ENCODE measurements around the gene HIGD1B.

HIGD1B gene

GRCh38 chr17:44880062-44880461 is 32.4 kb downstream of the HIGD1B start:
- DNase-seq, result no peak

GRCh38 chr17:44881145-44881544 is 33.5 kb downstream of the HIGD1B start:
- DNase-seq, result no peak

- no peak for DNase-seq
Observed at GRCh38 chr17:44884941-44885340, 37.3 kb downstream of the HIGD1B start.

GRCh38 chr17:44887016-44887415 is 39.3 kb downstream of the HIGD1B start:
- no peak for DNase-seq

- DNase-seq, result no peak
Observed at GRCh38 chr17:44887971-44888954, 40.6 kb downstream of the HIGD1B start.

- DNase-seq, result no peak
Observed at GRCh38 chr17:44889003-44889402, 41.3 kb downstream of the HIGD1B start.

- DNase-seq, result no peak
Observed at GRCh38 chr17:44892250-44892649, 44.6 kb downstream of the HIGD1B start.

- DNase-seq, result no peak
Observed at GRCh38 chr17:44894642-44895041, 47.0 kb downstream of the HIGD1B start.

- no peak for DNase-seq
Observed at GRCh38 chr17:44898768-44899073, 51.0 kb downstream of the HIGD1B start.

- peak; percentile 79 to 99 (median 90) for DNase-seq
Observed at GRCh38 chr17:44899074-44899782, 51.5 kb downstream of the HIGD1B start, which contains the start of gene EFTUD2. EFTUD2 (minus strand) TSS chr17:44899445; CDS start chr17:44894521, 4,924 bp downstream.

All from activated naive CD4-positive, alpha-beta T cell (primary cell).